ENCODE measurements around the gene TRMU.
"Not testable (repeated sequence)": the region's sequence is repeated elsewhere in the genome, so short reads cannot be mapped to it uniquely, and the experiment has no call there.

The TRMU gene

GRCh38 chr22:46390652-46391301, 55.3 kb downstream of the TRMU start:
- no peak for DNase-seq

GRCh38 chr22:46391486-46392136, 56.1 kb downstream of the TRMU start:
- no peak for DNase-seq

- DNase-seq = no peak
These were observed 56.8 kb downstream of the TRMU start for GRCh38 chr22:46392137-46392844.

GRCh38 chr22:46393873-46394272, 58.4 kb downstream of the TRMU start:
- DNase-seq = no peak

GRCh38 chr22:46394622-46395021, 59.1 kb downstream of the TRMU start:
- no peak for DNase-seq

GRCh38 chr22:46395145-46395544, 59.6 kb downstream of the TRMU start:
- DNase-seq = no peak

GRCh38 chr22:46397049-46397448, 61.5 kb downstream of the TRMU start:
- DNase-seq = not testable (repeated sequence)

- no peak for DNase-seq
These were observed 62.0 kb downstream of the TRMU start for GRCh38 chr22:46397514-46397913.

- DNase-seq = no peak
These were observed 62.4 kb downstream of the TRMU start for GRCh38 chr22:46397951-46398350.

GRCh38 chr22:46399251-46400024, 63.9 kb downstream of the TRMU start:
- no peak for DNase-seq

- DNase-seq = no peak
These were observed 65.9 kb downstream of the TRMU start for GRCh38 chr22:46401370-46401769.

- DNase-seq = no peak
These were observed 67.0 kb downstream of the TRMU start for GRCh38 chr22:46402505-46402904.

GRCh38 chr22:46403880-46404279, 68.4 kb downstream of the TRMU start:
- DNase-seq = not testable (repeated sequence)

- DNase-seq = no peak
These were observed 70.4 kb downstream of the TRMU start for GRCh38 chr22:46405901-46406300.

GRCh38 chr22:46406349-46406748, 70.8 kb downstream of the TRMU start:
- no peak for DNase-seq

GRCh38 chr22:46406791-46407190, 71.3 kb downstream of the TRMU start:
- no peak for DNase-seq
